Colonic mucosa (tissue), 4 donors: ENCODE measurements around the gene MISP3. TPM values are rescaled to one million over a fixed set of nuclear protein-coding genes. Genes with fewer than 3 reads are reported as not detected.
A peak's percentile ranks its signal among the peaks of the same experiment; 100 is the strongest.

ENCODE experiments used
- DNase-seq: peaks from one replicate; pipeline ENCODE4 v3.0.0-alpha.2; 2020
- H3K27ac ChIP-seq: fragments of 200-600 bp; one replicate; pipeline ENCODE4 v1.8.0; 2021
- H3K27me3 ChIP-seq: fragments of 200-600 bp; one replicate; pipeline ENCODE4 v1.8.0; 2021
- H3K36me3 ChIP-seq: fragments of 200-600 bp; one replicate; pipeline ENCODE4 v1.8.0; 2021
- H3K4me1 ChIP-seq: fragments of 200-600 bp; one replicate; pipeline ENCODE4 v1.8.0; 2021; ENCODE audit warnings: mild to moderate bottlenecking
- H3K4me3 ChIP-seq: fragments of 200-600 bp; one replicate; pipeline ENCODE4 v1.8.0; 2021
- H3K9ac ChIP-seq, 2 donors: one replicate each; pipeline ENCODE4 v1.7.0; 2013; ENCODE audit warnings: control low read depth in 2 of 2, low read depth in 2 of 2, low read length in 2 of 2
- H3K9me3 ChIP-seq: fragments of 200-600 bp; one replicate; pipeline ENCODE4 v1.8.0; 2021
- CTCF ChIP-seq: fragments of 200-600 bp; IDR thresholded peaks from one replicate; pipeline ENCODE4 v1.8.0; 2022; ENCODE audit warnings: antibody characterized with exemption, mild to moderate bottlenecking
- intact Hi-C: fragments of 100-400 bp; cut with DNase I; formaldehyde crosslinking; loops from one replicate; pipeline ENCODE4 v1.14.1; 2022
- total RNA-seq, 2 donors: library from RNA; stranded (reverse); fragmentation: NEBNext Ultra II Directional in 1 of 2; extraction: Animal tissue kit (Norgen Biotek cat#: 25700) in 1 of 2; gene quantifications; one replicate each; pipeline ENCODE4 v1.2.1, GENCODE V29; 2021
- donor health status: healthy.
- donor health status: DM: no; HTN: no; CAD: no.
- donor health status: DM: no; HTN: no; CAD: no.

MISP3 gene
- total RNA-seq, 2 donors from 2014 or later: 32.7 to 50.0 TPM

- Histone ChIP-seq H3K27ac (peak overlapping the region; percentile 95), H3K9me3 (no peaks in the 10 kb centered on the region), H3K4me1 (no peaks in the 10 kb centered on the region), H3K36me3 (no peaks in the 10 kb centered on the region), H3K9ac (peak overlapping the region; percentile 50 to 84), H3K4me3 (peak overlapping the region; percentile 84), H3K27me3 (no peaks in the 10 kb centered on the region)
- peak; percentile 56 for DNase-seq
- intact Hi-C loops: no loop called here
- no peak for TF ChIP-seq CTCF
Measured at GRCh38 chr19:14091813-14092462, 19.4 kb downstream of the MISP3 start.

- no peaks in the 10 kb centered on the region for H3K4me1 ChIP-seq
- DNase-seq: no peak
- TF ChIP-seq CTCF: no peak
- no peaks in the 10 kb centered on the region for H3K27me3 ChIP-seq
- no peak overlapping the region for H3K9ac ChIP-seq
- no peaks in the 10 kb centered on the region for H3K36me3 ChIP-seq
- no peaks in the 10 kb centered on the region for H3K9me3 ChIP-seq
- no peak overlapping the region for H3K27ac ChIP-seq
- H3K4me3 ChIP-seq: no peak overlapping the region
- intact Hi-C loops: no loop called here
Measured at GRCh38 chr19:14093117-14093823, 20.7 kb downstream of the MISP3 start.

GRCh38 chr19:14094854-14095253 is 22.3 kb downstream of the MISP3 start:
- no peaks in the 10 kb centered on the region for H3K9me3 ChIP-seq
- intact Hi-C loops: no loop called here
- no peaks in the 10 kb centered on the region for H3K4me1 ChIP-seq
- no peaks in the 10 kb centered on the region for H3K27me3 ChIP-seq
- no peak overlapping the region for H3K27ac ChIP-seq
- no peaks in the 10 kb centered on the region for H3K36me3 ChIP-seq
- TF ChIP-seq CTCF: no peak
- H3K4me3 ChIP-seq: no peak overlapping the region
- no peak overlapping the region for H3K9ac ChIP-seq
- no peak for DNase-seq

- intact Hi-C loops: no loop called here
- H3K9me3 ChIP-seq: no peaks in the 10 kb centered on the region
- H3K4me3 ChIP-seq: no peak overlapping the region
- no peaks in the 10 kb centered on the region for H3K36me3 ChIP-seq
- H3K27me3 ChIP-seq: no peaks in the 10 kb centered on the region
- no peak overlapping the region for H3K9ac ChIP-seq
- no peak for DNase-seq
- TF ChIP-seq CTCF: no peak
- no peaks in the 10 kb centered on the region for H3K4me1 ChIP-seq
- no peak overlapping the region for H3K27ac ChIP-seq
Measured at GRCh38 chr19:14096272-14096992, 23.8 kb downstream of the MISP3 start.

- no peaks in the 10 kb centered on the region for H3K36me3 ChIP-seq
Measured at GRCh38 chr19:14097532-14098151, 25.1 kb downstream of the MISP3 start.

More at GRCh38 chr19:14097532-14098151, 25.1 kb downstream of the MISP3 start:
- H3K9ac ChIP-seq: no peak overlapping the region
- intact Hi-C loops: no loop called here
- DNase-seq: no peak
- no peaks in the 10 kb centered on the region for H3K27me3 ChIP-seq
- H3K9me3 ChIP-seq: no peaks in the 10 kb centered on the region
- no peak overlapping the region for H3K27ac ChIP-seq
- H3K4me1 ChIP-seq: no peaks in the 10 kb centered on the region
- no peak overlapping the region for H3K4me3 ChIP-seq
- no peak for TF ChIP-seq CTCF
